Hepatocyte (in vitro differentiated cells): ENCODE measurements around the gene GHRL.

Experiments used
- EZH2 ChIP-seq: fragments of 200-600 bp; sonication (generic); IDR thresholded peaks from 2 replicates; pipeline ENCODE4 v1.6.1; 2016; ENCODE audit warnings: antibody characterized with exemption, mild to moderate bottlenecking, borderline replicate concordance
- TF ChIP-seq, protein P1 (sequence below): fragments of 200-600 bp; sonication (generic); IDR thresholded peaks from 2 replicates; pipeline ENCODE4 v1.5.1; 2016; ENCODE audit warnings: antibody characterized with exemption, mild to moderate bottlenecking; ENCODE audit not compliant: poor library complexity

DNA sequence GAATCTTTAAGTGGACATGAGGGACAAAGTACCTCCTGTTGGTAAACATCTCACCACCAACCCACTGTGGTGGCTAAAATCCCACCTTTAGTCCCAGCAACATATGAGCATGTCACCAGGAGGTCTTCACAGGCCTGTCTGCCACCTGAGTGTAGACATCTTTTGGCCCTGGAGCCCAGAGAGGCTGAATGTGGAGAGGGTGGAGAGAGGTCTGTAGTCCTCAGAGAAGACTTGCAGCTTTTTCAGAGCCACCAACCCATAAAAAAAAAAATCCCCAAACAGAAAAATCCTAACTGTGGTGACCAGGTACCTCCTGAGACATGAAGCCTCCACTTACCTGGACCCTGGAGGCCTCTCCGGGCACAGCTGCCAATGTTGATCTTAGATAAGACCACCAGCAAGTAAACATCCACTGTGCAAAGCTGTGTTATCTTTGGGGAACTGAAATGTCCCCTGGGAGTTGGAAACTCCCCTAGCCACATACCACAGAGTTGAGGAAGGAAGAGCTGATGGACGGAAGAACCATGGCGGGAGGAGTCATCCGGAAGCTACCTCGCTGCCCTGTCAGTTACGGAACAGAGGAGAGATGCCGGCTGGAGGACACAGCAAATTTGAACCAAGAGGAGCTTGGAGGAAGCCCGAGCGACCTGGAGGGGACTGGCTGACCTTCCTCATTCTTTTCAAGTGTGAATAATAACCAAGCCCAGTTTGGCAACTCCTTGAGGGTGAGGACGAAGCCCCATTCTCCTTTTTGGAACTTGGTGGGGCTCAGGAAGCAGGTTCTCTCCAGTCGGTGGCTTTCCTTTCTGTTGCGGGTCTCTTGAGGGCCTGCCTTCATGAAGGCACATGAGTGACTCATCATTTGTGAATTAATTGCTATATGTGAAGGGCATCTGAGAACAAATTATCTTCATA lies at the start of gene GHRL:
- TF ChIP-seq EZH2, result no peak
- TF ChIP-seq, protein P1, sequence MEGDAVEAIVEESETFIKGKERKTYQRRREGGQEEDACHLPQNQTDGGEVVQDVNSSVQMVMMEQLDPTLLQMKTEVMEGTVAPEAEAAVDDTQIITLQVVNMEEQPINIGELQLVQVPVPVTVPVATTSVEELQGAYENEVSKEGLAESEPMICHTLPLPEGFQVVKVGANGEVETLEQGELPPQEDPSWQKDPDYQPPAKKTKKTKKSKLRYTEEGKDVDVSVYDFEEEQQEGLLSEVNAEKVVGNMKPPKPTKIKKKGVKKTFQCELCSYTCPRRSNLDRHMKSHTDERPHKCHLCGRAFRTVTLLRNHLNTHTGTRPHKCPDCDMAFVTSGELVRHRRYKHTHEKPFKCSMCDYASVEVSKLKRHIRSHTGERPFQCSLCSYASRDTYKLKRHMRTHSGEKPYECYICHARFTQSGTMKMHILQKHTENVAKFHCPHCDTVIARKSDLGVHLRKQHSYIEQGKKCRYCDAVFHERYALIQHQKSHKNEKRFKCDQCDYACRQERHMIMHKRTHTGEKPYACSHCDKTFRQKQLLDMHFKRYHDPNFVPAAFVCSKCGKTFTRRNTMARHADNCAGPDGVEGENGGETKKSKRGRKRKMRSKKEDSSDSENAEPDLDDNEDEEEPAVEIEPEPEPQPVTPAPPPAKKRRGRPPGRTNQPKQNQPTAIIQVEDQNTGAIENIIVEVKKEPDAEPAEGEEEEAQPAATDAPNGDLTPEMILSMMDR, result no peak
